HepG2 (cell line): Measurements from ENCODE around the gene CDH22. TPM values are rescaled to one million over a fixed set of nuclear protein-coding genes. Genes with fewer than 3 reads are reported as not detected.

Experiments
- ATAC-seq: fragments of 200-7000 bp; cut with Tn5 transposase; 3 replicates; pipeline ENCODE4 v1.9.1; 2020; ENCODE audit warnings: mild to moderate bottlenecking, moderate library complexity
- BruUV-seq: library from RNA; stranded (reverse); fragments of 400-500 nt; replicated peaks from 2 replicates; lab custom pipeline; 2021; lab: Mats Ljungman, UMichigan
- CTCF ChIA-PET: fragments of 300-600 bp; formaldehyde crosslinking; extraction: SDS; loops from one replicate; lab custom pipeline; 2021; ENCODE audit warnings: low total read pairs, inconsistent platforms, low intra/inter-chr PET ratio; lab: Yijun Ruan, JAX
- POLR2A ChIA-PET: fragments of 350-600 bp; sonication (Branson Sonifier 250); formaldehyde crosslinking; loops from one replicate; lab custom pipeline; 2020; ENCODE audit warnings: antibody characterized with exemption, inconsistent platforms; lab: Yijun Ruan, JAX
- DNase-seq: peaks from one replicate; pipeline ENCODE4 v3.0.0-alpha.2; 2015; ENCODE audit warnings: low spot score
- FAIRE-seq: peaks from 3 replicates; lab custom pipeline; 2011; peaks lifted over from hg19 to GRCh38; lab: Jason Lieb, UNC
- H2AFZ ChIP-seq: one replicate; pipeline ENCODE4 v1.6.1; 2011; ENCODE audit warnings: low read length, inconsistent platforms
- H3K27ac ChIP-seq: fragments of 300-600 bp; 3 replicates; pipeline ENCODE4 v1.8.0; 2011; ENCODE audit warnings: mixed run types, mild to moderate bottlenecking, mixed read lengths, low read length, inconsistent platforms; ENCODE audit not compliant: insufficient read depth; ENCODE audit errors: extremely low read length
- H3K27me3 ChIP-seq, 2 experiments: fragments of 200-600 bp in 1 of 2; 2 replicates in 1 of 2; 3 replicates in 1 of 2; pipeline versions ENCODE4 v1.6.0 to v1.8.0; 2011; ENCODE audit warnings: low read length in 2 of 2, mild to moderate bottlenecking in 2 of 2, moderate library complexity in 2 of 2, inconsistent platforms in 1 of 2; ENCODE audit not compliant: insufficient read depth in 2 of 2, control insufficient read depth in 1 of 2
- H3K36me3 ChIP-seq, 2 experiments: fragments of 200-600 bp in 1 of 2; replicated peaks in 1 of 2; 2 replicates in 1 of 2; 3 replicates in 1 of 2; pipeline versions ENCODE4 v1.5.1 to v1.8.0; 2011; ENCODE audit warnings: low read length in 2 of 2, inconsistent platforms in 1 of 2; ENCODE audit not compliant: insufficient read depth in 2 of 2, control insufficient read depth in 1 of 2
- H3K4me1 ChIP-seq: 2 replicates; pipeline ENCODE4 v1.5.1; 2012; ENCODE audit warnings: low read length, inconsistent platforms; ENCODE audit not compliant: insufficient read depth
- H3K4me2 ChIP-seq: 2 replicates; pipeline ENCODE4 v1.6.0; 2011; ENCODE audit warnings: low read depth, low read length, inconsistent platforms
- H3K4me3 ChIP-seq, 3 experiments: fragments of 200-600 bp in 1 of 3; sonication (generic), shearing (Covaris generic) in 1 of 3; replicated peaks in 1 of 3; 2 replicates each; pipeline ENCODE4 v1.5.1; 2011 to 2016; ENCODE audit warnings: low read length in 3 of 3, inconsistent platforms in 2 of 3, low read depth in 2 of 3, mild to moderate bottlenecking in 2 of 3, control low read depth in 1 of 3, mixed read lengths in 1 of 3; ENCODE audit not compliant: insufficient read depth in 1 of 3
- H3K79me2 ChIP-seq: one replicate; pipeline ENCODE4 v1.6.1; 2011; ENCODE audit warnings: low read length, inconsistent platforms; ENCODE audit not compliant: insufficient read depth
- H3K9ac ChIP-seq: 2 replicates; pipeline ENCODE4 v1.6.0; 2011; ENCODE audit warnings: mild to moderate bottlenecking, low read depth, low read length, inconsistent platforms; ENCODE audit not compliant: insufficient read depth
- H3K9me3 ChIP-seq: 2 replicates; pipeline ENCODE4 v1.5.1; 2012; ENCODE audit warnings: mild to moderate bottlenecking, low read length
- H4K20me1 ChIP-seq: 2 replicates; pipeline ENCODE4 v1.6.0; 2011; ENCODE audit warnings: inconsistent platforms, mild to moderate bottlenecking, low read length, moderate library complexity; ENCODE audit not compliant: insufficient read depth
- ADNP ChIP-seq: sonication (generic); formaldehyde crosslinking; IDR thresholded peaks from 2 replicates; pipeline ENCODE4 v1.4.0; 2020; ENCODE audit warnings: missing genetic modification reagents
- CBX1 ChIP-seq: IDR thresholded peaks from one replicate; pipeline ENCODE4 v1.6.1; 2016; ENCODE audit warnings: antibody characterized with exemption, low read depth
- CHD2 ChIP-seq: IDR thresholded peaks from 2 replicates; pipeline ENCODE4 v1.6.1; 2011; ENCODE audit warnings: low read depth, low read length, improper control_type of control experiment
- HNF4A ChIP-seq: sonication (generic); formaldehyde crosslinking; IDR thresholded peaks from 2 replicates; pipeline ENCODE4 v1.4.0; 2020; ENCODE audit warnings: missing genetic modification reagents
- KDM3A ChIP-seq: IDR thresholded peaks from 2 replicates; pipeline ENCODE4 v1.6.1; 2018; ENCODE audit warnings: low read depth, missing compliant biosample characterization
- KDM5B ChIP-seq: sonication (generic); formaldehyde crosslinking; IDR thresholded peaks from 2 replicates; pipeline ENCODE4 v1.4.0; 2020; ENCODE audit warnings: missing genetic modification reagents, mild to moderate bottlenecking, borderline replicate concordance
- MNT ChIP-seq: fragments of 450-650 bp; IDR thresholded peaks from 2 replicates; pipeline ENCODE4 v1.6.1; 2016
- POLR2A ChIP-seq, 2 experiments: IDR thresholded peaks; 2 replicates each; pipeline ENCODE4 v1.6.1; 2011; ENCODE audit warnings: low read depth in 2 of 2, low read length in 2 of 2, mild to moderate bottlenecking in 1 of 2, moderate library complexity in 1 of 2; ENCODE audit not compliant: insufficient read depth in 1 of 2
- RFX1 ChIP-seq: fragments of 450-650 bp; IDR thresholded peaks from 2 replicates; pipeline ENCODE4 v1.6.1; 2017
- TEAD3 ChIP-seq: optimal IDR thresholded peaks from 2 replicates; pipeline ENCODE3; 2016; ENCODE audit warnings: borderline replicate concordance
- TMF1 ChIP-seq: sonication (generic); formaldehyde crosslinking; IDR thresholded peaks from 2 replicates; pipeline ENCODE4 v1.8.1; 2022; ENCODE audit warnings: low read depth, missing genetic modification reagents
- ZNF263 ChIP-seq: sonication (generic); formaldehyde crosslinking; IDR thresholded peaks from 2 replicates; pipeline ENCODE4 v1.4.0; 2020; ENCODE audit warnings: missing genetic modification reagents
- ZNF275 ChIP-seq: sonication (generic); formaldehyde crosslinking; IDR thresholded peaks from 2 replicates; pipeline ENCODE4 v1.8.0; 2022; ENCODE audit warnings: missing genetic modification reagents, mild to moderate bottlenecking, inconsistent platforms, borderline replicate concordance
- ZNF709 ChIP-seq: sonication (generic); formaldehyde crosslinking; IDR thresholded peaks from 2 replicates; pipeline ENCODE4 v1.5.0; 2020; ENCODE audit warnings: mild to moderate bottlenecking, missing genetic modification reagents
- ZNF776 ChIP-seq: sonication (generic); formaldehyde crosslinking; IDR thresholded peaks from 2 replicates; pipeline ENCODE4 v1.4.0; 2020; ENCODE audit warnings: mild to moderate bottlenecking, missing genetic modification reagents
- WGBS: methylation state at CpG from one replicate; pipeline ENCODE4 v1.1.6; 2017; ENCODE audit warnings: low lambda C conversion rate; 5-methylcytosine and 5-hydroxymethylcytosine counted together
- in situ Hi-C: cut with HindIII; loops from 2 replicates; pipeline ENCODE4 v1.10.0; 2017; ENCODE audit warnings: low pct_unique_long_range_greater_than_20kb; ENCODE audit not compliant: extremely low pct_ligation_motif_present
- intact Hi-C: fragments of 100-400 bp; cut with micrococcal nuclease; formaldehyde crosslinking; loops from one replicate; pipeline ENCODE4 v1.10.0; 2022; ENCODE audit not compliant: unreplicated experiment
- polyA plus RNA-seq, 8 experiments: library from polyadenylated mRNA; depleted of rRNA in 3 of 8; stranded (reverse) in 7 of 8; unstranded in 1 of 8; fragments of >200 nt; fragmentation: Illumina TruSeq in 4 of 8; extraction: Trizol in 4 of 8; gene quantifications; 2 replicates each; pipeline versions ENCODE4 v1.2.1 to v1.2.3, GENCODE V29; 2011 to 2016; ENCODE audit warnings: low read depth in 4 of 8, missing spikeins in 1 of 8, mixed read lengths in 1 of 8; ENCODE audit not compliant: insufficient read depth in 1 of 8
- total RNA-seq, 5 experiments: library from RNA; depleted of rRNA; stranded (reverse); fragments of >200 nt; fragmentation: Illumina TruSeq; extraction: Trizol; gene quantifications; 2 replicates each; pipeline ENCODE4 v1.2.3, GENCODE V29; 2016; ENCODE audit warnings: low read depth in 1 of 5
- TF ChIP-seq, protein P1 (sequence below): sonication (generic); formaldehyde crosslinking; IDR thresholded peaks from 2 replicates; pipeline ENCODE4 v1.4.0; 2020; ENCODE audit warnings: missing genetic modification reagents, borderline replicate concordance
- TF ChIP-seq, protein P2 (sequence below): sonication (generic); formaldehyde crosslinking; IDR thresholded peaks from 2 replicates; pipeline ENCODE4 v1.8.1; 2022; ENCODE audit warnings: mild to moderate bottlenecking, missing genetic modification reagents

Gene CDH22
- total and polyA plus RNA-seq, 2 of the 13 experiments (the other 11 are each of a cell fraction or from before 2014, with no cell fraction given) = not detected

- ATAC-seq (no peak), FAIRE-seq (no peak), DNase-seq (no peak)
- Histone ChIP-seq H4K20me1 (no peaks in the 10 kb centered on the region), H3K27ac (no peak overlapping the region), H3K4me1 (peaks cover 15% of the 10 kb centered on the region), H3K9me3 (no peaks in the 10 kb centered on the region), H3K79me2 (no peaks in the 10 kb centered on the region), H3K36me3 (no peaks in the 10 kb centered on the region), H3K4me3 (no peak overlapping the region), H3K4me2 (no peak overlapping the region), H3K9ac (no peak overlapping the region), H2AFZ (no peak overlapping the region), H3K27me3 (peaks cover 7 to 35% of the 10 kb centered on the region in 2 experiments; a peak in 4 of 5 replicates)
- ChIA-PET POLR2A (no interaction called here), CTCF (no interaction called here)
- TF ChIP-seq ADNP (CRISPR knock-in tag) (no peak), ZNF709 (no peak), POLR2A (IDR thresholded peaks at IDR 0.05; ENCODE audit: insufficient read depth in 1 of 2, low read depth in 2 of 2, low read length in 2 of 2) (no peak), CHD2 (no peak), RFX1 (no peak), MNT (no peak), HNF4A (no peak), TEAD3 (CRISPR knock-in tag) (no peak), KDM5B (CRISPR knock-in tag) (no peak), KDM3A (no peak), CBX1 (no peak), TMF1 (no peak), ZNF263 (CRISPR knock-in tag) (no peak), ZNF776 (CRISPR knock-in tag) (no peak), ZNF275 (CRISPR knock-in tag) (no peak)
- TF ChIP-seq, protein P1, sequence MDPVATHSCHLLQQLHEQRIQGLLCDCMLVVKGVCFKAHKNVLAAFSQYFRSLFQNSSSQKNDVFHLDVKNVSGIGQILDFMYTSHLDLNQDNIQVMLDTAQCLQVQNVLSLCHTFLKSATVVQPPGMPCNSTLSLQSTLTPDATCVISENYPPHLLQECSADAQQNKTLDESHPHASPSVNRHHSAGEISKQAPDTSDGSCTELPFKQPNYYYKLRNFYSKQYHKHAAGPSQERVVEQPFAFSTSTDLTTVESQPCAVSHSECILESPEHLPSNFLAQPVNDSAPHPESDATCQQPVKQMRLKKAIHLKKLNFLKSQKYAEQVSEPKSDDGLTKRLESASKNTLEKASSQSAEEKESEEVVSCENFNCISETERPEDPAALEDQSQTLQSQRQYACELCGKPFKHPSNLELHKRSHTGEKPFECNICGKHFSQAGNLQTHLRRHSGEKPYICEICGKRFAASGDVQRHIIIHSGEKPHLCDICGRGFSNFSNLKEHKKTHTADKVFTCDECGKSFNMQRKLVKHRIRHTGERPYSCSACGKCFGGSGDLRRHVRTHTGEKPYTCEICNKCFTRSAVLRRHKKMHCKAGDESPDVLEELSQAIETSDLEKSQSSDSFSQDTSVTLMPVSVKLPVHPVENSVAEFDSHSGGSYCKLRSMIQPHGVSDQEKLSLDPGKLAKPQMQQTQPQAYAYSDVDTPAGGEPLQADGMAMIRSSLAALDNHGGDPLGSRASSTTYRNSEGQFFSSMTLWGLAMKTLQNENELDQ (CRISPR knock-in tag) = no peak
- TF ChIP-seq, protein P2, sequence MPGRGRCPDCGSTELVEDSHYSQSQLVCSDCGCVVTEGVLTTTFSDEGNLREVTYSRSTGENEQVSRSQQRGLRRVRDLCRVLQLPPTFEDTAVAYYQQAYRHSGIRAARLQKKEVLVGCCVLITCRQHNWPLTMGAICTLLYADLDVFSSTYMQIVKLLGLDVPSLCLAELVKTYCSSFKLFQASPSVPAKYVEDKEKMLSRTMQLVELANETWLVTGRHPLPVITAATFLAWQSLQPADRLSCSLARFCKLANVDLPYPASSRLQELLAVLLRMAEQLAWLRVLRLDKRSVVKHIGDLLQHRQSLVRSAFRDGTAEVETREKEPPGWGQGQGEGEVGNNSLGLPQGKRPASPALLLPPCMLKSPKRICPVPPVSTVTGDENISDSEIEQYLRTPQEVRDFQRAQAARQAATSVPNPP = no peak
- in situ Hi-C loops (no loop called here), intact Hi-C loops (no loop called here)
- BruUV-seq = no TSS peak
- WGBS = 39% methylated on average over 16 of the region's 16 CpGs
Observed at GRCh38 chr20:46328200-46328882, 20.0 kb upstream of the CDH22 start.
